Right lobe of liver (tissue), 6 donors: ENCODE measurements around the gene MYO3B. TPM values are rescaled to one million over a fixed set of nuclear protein-coding genes. Genes with fewer than 3 reads are reported as not detected.

ENCODE experiments used
- ATAC-seq, 4 donors: fragments of 200-7000 bp; cut with Tn5 transposase; one replicate each; pipeline ENCODE4 v1.9.1; 2020; ENCODE audit warnings: mild to moderate bottlenecking in 4 of 4, moderate library complexity in 4 of 4
- DNase-seq, 3 donors: peaks; one replicate each; pipeline ENCODE4 v3.0.0-alpha.2; 2020
- H3K27ac ChIP-seq, 3 donors: fragments of 200-600 bp; one replicate each; pipeline ENCODE4 v1.8.0; 2022
- H3K27me3 ChIP-seq, 2 donors: fragments of 200-600 bp; one replicate each; pipeline ENCODE4 v1.8.0; 2022
- H3K36me3 ChIP-seq, 4 donors: fragments of 200-600 bp; sonication (generic) in 1 of 4; one replicate each; pipeline versions ENCODE4 v1.5.1 to v1.8.0; 2017 to 2022; ENCODE audit warnings: control low read depth in 1 of 4
- H3K4me1 ChIP-seq, 4 donors: fragments of 200-600 bp; sonication (generic) in 1 of 4; one replicate each; pipeline versions ENCODE4 v1.5.1 to v1.8.0; 2017 to 2022; ENCODE audit warnings: control low read depth in 1 of 4
- H3K4me3 ChIP-seq, 3 donors: fragments of 200-600 bp; one replicate each; pipeline ENCODE4 v1.8.0; 2022
- H3K9me3 ChIP-seq, 4 donors: fragments of 200-600 bp; sonication (generic) in 1 of 4; one replicate each; pipeline versions ENCODE4 v1.5.1 to v1.8.0; 2017 to 2022; ENCODE audit warnings: control low read depth in 1 of 4
- POLR2A ChIP-seq: fragments of 450-650 bp; IDR thresholded peaks from one replicate; pipeline ENCODE4 v1.6.1; 2017; ENCODE audit warnings: antibody characterized with exemption, mild to moderate bottlenecking
- WGBS: methylation state at CpG from one replicate; pipeline ENCODE4 v1.1.6; 2018; ENCODE audit warnings: low coverage, low lambda C conversion rate; ENCODE audit not compliant: insufficient coverage; ENCODE audit errors: missing lambda C conversion rate; 5-methylcytosine and 5-hydroxymethylcytosine counted together
- intact Hi-C, 2 donors: fragments of 100-400 bp; cut with DNase I; formaldehyde crosslinking; loops; one replicate each; pipeline versions ENCODE4 v1.11.2 to v1.14.1; 2022
- total RNA-seq, 6 experiments: library from RNA; depleted of rRNA in 2 of 6; stranded (reverse); fragments of >200 nt in 2 of 6; fragmentation: NEBNext Ultra II Directional in 3 of 6; extraction: Animal tissue kit (Norgen Biotek cat#: 25700) in 3 of 6; gene quantifications; one replicate each; pipeline versions ENCODE4 v1.1.0 to v1.2.4, GENCODE V29; 2016 to 2023
- TF ChIP-seq, protein P1 (sequence below), 4 donors: fragments of 200-600 bp in 3 of 4; fragments of 450-650 bp in 1 of 4; IDR thresholded peaks; one replicate each; pipeline versions ENCODE4 v1.5.1 to v1.8.0; 2016 to 2022; ENCODE audit warnings: antibody characterized with exemption in 4 of 4, mild to moderate bottlenecking in 2 of 4
- donor health status: DM: no; HTN: yes; CAD: no.
- donor health status: DM: no; HTN: no; CAD: no.
- donor health status: DM: no; HTN: no; CAD: no.
- donor health status: DM: no; HTN: yes; CAD: no.
- donor health status: DM: no; HTN: yes; CAD: no.

The MYO3B gene
- total RNA-seq, 6 experiments from 2014 or later: 0.18 to 0.25 TPM; not detected in 4

DNA sequence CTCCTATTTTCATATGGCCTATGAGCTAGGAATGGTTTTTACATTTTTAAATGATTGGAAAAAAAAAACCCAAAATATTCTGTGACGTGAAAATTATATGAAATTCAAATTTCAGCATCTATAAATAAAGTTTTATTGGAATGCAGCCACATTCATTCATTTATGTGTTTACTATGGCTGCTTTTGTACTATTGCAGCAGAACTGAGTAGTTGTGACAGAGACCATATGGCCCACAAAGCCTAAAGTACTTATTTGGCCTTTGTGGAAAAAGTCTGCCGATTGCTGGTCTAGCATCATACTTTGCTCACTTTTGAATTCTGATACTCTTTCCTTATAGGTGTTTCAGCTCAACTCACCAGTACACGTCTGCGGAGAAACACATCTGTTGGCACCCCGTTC lies 39.0 kb downstream of the MYO3B start:
- H3K27ac ChIP-seq: no peak overlapping the region
- WGBS: 61% methylated on average over 5 of the region's 5 CpGs
- H3K4me3 ChIP-seq: no peak overlapping the region
- no peaks in the 10 kb centered on the region for H3K9me3 ChIP-seq
- ATAC-seq (no peak), DNase-seq (no peak)
- H3K36me3 ChIP-seq: no peaks in the 10 kb centered on the region
- no peak for TF ChIP-seq POLR2A
- TF ChIP-seq, protein P1, sequence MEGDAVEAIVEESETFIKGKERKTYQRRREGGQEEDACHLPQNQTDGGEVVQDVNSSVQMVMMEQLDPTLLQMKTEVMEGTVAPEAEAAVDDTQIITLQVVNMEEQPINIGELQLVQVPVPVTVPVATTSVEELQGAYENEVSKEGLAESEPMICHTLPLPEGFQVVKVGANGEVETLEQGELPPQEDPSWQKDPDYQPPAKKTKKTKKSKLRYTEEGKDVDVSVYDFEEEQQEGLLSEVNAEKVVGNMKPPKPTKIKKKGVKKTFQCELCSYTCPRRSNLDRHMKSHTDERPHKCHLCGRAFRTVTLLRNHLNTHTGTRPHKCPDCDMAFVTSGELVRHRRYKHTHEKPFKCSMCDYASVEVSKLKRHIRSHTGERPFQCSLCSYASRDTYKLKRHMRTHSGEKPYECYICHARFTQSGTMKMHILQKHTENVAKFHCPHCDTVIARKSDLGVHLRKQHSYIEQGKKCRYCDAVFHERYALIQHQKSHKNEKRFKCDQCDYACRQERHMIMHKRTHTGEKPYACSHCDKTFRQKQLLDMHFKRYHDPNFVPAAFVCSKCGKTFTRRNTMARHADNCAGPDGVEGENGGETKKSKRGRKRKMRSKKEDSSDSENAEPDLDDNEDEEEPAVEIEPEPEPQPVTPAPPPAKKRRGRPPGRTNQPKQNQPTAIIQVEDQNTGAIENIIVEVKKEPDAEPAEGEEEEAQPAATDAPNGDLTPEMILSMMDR (IDR thresholded peaks at IDR 0.05): no peak
- no peaks in the 10 kb centered on the region for H3K4me1 ChIP-seq
- H3K27me3 ChIP-seq: no peaks in the 10 kb centered on the region
- intact Hi-C loops: no loop called here

DNA sequence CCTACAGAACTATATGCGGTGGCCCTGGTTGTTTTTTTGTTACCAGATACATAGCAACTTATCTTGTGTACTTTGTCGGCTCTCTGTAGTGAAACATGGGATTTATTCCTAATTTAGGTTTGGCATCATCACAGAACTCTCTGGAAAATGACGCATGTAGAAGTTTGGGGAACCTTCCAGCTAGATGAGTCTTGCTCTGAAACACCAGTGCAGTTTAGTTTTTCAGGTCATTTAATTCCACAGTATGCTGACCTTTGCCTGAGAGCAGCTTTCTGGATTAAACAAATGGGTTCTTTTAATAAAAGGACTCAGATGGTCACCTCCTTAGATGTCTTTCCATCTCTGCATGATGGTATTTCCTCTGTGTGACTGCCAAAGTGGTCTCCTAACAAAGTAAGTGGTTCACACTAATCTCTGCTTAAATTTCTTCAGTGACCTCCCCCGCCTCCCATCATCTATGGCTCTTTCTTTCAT lies 39.9 kb downstream of the MYO3B start:
- 82% methylated on average over 4 of the region's 4 CpGs for WGBS
- no peak for TF ChIP-seq POLR2A
- TF ChIP-seq, protein P1 (IDR thresholded peaks at IDR 0.05): no peak
- Histone ChIP-seq H3K36me3 (no peaks in the 10 kb centered on the region), H3K9me3 (no peaks in the 10 kb centered on the region), H3K4me1 (no peaks in the 10 kb centered on the region), H3K27ac (no peak overlapping the region), H3K4me3 (no peak overlapping the region), H3K27me3 (no peaks in the 10 kb centered on the region)
- ATAC-seq (no peak), DNase-seq (no peak)
- intact Hi-C loops: no loop called here

DNA sequence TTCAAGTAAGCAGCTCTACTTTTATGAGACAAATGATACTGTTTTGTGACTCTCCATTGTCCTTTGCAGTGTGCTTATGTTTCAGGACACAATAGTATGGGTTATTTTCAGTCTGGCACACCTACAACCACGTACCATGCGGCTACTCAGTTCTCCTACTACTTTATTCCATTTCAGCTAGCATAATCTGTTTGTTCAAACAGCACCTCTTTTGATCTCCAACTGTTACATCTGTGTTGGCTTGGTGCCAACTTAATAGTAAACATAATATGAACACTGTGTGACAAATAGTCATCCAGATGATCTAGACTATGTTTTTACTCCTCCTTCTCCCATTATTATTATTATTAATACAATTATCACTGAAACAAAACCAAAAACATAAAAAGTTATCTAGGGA lies 40.5 kb downstream of the MYO3B start:
- no peaks in the 10 kb centered on the region for H3K27me3 ChIP-seq
- ATAC-seq (no peak), DNase-seq (no peak)
- no peak overlapping the region for H3K27ac ChIP-seq
- 62% methylated on average over 2 of the region's 2 CpGs for WGBS
- no peaks in the 10 kb centered on the region for H3K36me3 ChIP-seq
- intact Hi-C loops: no loop called here
- no peak for TF ChIP-seq POLR2A
- TF ChIP-seq, protein P1 (IDR thresholded peaks at IDR 0.05): no peak
- no peak overlapping the region for H3K4me3 ChIP-seq
- no peaks in the 10 kb centered on the region for H3K4me1 ChIP-seq
- H3K9me3 ChIP-seq: no peaks in the 10 kb centered on the region

DNA sequence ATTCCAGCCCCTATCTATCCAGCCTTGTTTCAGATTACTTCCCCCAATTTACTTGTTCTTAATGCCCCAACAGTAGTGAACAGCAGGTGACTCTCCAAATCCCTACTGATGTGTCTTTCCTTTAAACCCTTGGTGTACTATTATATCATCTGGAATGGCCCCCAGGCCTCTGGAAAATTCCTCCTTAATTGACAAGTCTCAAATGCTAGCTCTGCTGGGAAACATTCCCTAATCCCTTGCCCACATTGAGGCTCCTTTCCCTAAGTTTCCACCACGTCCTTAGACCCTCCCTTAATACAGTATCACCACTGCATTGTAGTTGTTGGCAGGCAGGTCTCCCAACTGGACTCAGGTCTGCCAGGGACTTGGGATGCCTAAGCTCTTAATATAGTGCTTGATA lies 41.0 kb downstream of the MYO3B start:
- ATAC-seq (no peak), DNase-seq (no peak)
- intact Hi-C loops: no loop called here
- no peaks in the 10 kb centered on the region for H3K27me3 ChIP-seq
- H3K4me3 ChIP-seq: no peak overlapping the region
- TF ChIP-seq POLR2A: no peak
- TF ChIP-seq, protein P1 (IDR thresholded peaks at IDR 0.05): no peak
- WGBS: 46% methylated on average over 1 of the region's 1 CpG
- H3K9me3 ChIP-seq: no peaks in the 10 kb centered on the region
- H3K27ac ChIP-seq: no peak overlapping the region
- H3K36me3 ChIP-seq: no peaks in the 10 kb centered on the region
- no peaks in the 10 kb centered on the region for H3K4me1 ChIP-seq
